Iris pigment epithelial cell (primary cell): ENCODE data around the gene PMEPA1.
A peak's percentile ranks its signal among the peaks of the same experiment; 100 is the strongest.

Source experiments
- DNase-seq: peaks from one replicate; pipeline ENCODE4 v3.0.0-alpha.2; 2011; ENCODE audit warnings: low read depth

The PMEPA1 gene

GRCh38 chr20:57709823-57710799 lies at the start of gene PMEPA1:
PMEPA1 (minus strand) TSS chr20:57710015; CDS start chr20:57709582, 433 bp downstream.
- DNase-seq = peak; percentile 96

DNA sequence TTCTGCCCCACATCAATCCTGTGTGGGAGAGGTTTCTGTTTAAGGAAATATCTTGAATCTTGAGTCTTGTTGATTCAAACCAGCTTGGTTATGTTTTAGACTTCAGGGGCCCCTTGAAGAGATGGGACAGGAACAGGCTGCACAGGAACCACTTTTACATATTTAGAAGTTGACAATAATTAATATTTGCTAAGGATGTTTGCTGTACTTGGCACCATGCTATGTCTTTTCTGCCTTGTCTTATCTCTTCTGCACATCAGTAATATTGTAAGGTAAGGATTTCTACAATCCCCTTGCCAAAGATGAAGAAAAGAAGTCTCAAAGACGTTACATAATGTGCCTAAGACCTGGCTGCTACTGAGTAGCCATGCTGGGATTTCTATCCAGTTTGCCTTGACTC lies 48.0 kb upstream of the PMEPA1 start:
- DNase-seq = no peak

DNA sequence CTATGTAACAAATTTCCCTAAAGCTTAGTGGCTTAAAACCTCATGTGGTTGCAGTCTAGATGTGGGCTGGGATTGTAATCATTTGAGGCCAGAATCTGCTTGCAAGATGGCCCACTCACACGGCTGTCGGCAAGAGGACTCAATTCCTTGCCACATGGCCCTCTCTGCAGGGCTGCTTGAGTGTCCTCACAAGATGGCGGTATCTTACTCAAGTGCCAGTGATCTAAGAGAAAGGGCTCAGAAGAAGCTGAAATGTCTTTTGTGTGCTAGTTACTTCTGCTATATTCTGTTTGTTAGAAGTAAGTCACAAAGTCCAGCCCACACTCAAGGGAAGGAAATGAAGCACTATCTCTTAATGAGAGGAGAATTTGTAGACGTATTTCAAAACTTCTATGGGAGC lies 47.1 kb upstream of the PMEPA1 start:
- no peak for DNase-seq

- no peak for DNase-seq
These were observed 46.4 kb upstream of the PMEPA1 start for GRCh38 chr20:57756213-57756612.

DNA sequence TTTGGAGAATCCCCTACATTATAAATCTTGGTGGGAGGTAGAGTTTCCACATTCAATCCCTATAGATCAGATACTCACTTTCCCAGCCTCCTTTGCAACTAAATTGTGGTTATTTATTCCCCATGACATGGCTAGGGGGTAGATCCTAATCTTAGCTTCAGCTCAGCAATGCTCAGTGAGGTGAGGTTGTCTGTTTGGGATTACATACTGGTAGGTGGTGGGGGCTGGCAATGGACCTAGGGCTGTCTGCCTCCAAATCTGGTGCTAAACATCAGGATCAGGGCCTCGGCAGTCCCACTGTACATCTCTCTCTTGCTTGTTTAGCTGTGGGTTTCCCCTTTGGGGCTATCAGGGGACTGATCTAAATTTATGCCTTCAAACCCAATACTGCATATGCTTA lies 45.8 kb upstream of the PMEPA1 start:
- no peak for DNase-seq

DNA sequence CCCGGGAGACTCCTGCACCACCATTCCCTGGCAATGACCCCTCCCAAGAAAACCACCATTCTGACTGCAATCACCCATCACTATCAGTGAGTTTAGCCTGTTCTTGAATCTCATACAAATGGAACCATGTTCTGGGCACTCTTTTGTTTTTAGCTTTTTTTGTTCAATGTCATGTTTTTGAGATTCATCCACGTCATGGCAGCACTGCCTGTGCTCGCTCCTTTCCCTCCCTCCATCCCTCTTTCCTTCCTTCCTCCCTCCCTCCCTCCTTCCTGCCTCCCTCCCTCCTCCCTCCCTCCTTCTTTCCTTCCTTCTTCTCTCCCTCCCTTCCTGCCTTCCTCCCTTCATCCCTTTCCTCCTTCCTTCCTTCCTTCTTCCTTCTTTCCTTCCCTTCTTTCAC lies 44.4 kb upstream of the PMEPA1 start:
- DNase-seq = no peak

- DNase-seq = no peak
These were observed 43.7 kb upstream of the PMEPA1 start for GRCh38 chr20:57753332-57754164.

- DNase-seq = no peak
These were observed 41.6 kb upstream of the PMEPA1 start for GRCh38 chr20:57751411-57751810.

GRCh38 chr20:57749869-57750268 lies 40.1 kb upstream of the PMEPA1 start:
- no peak for DNase-seq

DNA sequence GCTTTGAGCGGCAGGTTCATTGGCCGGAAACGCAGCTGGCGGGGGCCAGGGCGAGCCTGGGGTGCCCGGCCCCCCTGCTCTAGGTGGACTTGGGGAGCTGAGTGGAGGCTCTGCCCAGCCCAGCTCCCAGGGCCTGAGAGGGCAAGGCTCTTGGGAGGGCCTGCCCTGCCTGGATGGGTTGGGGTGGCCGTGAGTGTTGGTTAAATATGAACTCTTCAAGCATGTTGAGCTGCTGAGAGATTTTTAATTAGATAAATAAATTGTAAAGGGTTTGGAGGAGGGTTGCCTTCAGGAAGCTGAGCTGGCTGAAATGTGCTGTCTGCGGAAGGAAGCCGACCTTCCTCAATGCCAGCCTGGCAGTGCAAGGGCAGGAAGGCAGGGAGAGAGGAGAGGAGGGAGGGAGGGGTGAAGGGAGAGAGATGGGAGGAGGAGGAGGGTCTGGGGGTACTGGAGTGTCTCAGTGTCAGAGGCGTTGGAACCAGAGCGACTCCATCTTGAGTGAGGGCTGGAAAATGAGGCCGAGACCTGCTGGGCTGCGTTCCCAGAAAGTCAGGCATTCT lies 39.4 kb upstream of the PMEPA1 start:
- DNase-seq = no peak

DNA sequence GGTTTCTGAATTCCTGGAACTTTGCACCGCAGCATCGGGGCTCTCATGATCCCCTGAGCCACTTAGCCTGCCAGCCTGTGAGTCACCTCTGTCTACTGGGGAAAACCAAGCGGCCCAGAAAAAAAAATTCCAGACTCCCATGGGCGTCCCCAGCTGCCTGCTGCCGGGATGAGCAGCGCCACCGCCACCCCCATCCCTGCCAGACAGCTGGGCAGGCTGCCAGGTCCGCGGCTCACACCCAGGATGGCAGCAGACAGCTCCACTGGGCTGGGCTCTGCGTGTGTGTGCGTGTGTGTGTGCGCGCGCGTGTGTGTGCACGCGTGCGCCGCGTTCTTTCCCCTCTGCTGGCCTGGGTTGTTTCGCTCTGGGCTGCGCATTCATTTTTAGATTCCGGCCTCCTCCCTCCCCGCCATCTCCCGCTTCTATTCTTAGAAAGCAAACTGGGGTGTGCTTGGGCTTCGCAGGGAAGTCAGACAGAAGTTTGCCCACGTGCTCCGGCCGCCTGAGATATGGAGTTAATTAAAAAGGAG lies 38.9 kb upstream of the PMEPA1 start:
- DNase-seq = peak; percentile 51

- DNase-seq = no peak
These were observed 38.2 kb upstream of the PMEPA1 start for GRCh38 chr20:57747861-57748481.

DNA sequence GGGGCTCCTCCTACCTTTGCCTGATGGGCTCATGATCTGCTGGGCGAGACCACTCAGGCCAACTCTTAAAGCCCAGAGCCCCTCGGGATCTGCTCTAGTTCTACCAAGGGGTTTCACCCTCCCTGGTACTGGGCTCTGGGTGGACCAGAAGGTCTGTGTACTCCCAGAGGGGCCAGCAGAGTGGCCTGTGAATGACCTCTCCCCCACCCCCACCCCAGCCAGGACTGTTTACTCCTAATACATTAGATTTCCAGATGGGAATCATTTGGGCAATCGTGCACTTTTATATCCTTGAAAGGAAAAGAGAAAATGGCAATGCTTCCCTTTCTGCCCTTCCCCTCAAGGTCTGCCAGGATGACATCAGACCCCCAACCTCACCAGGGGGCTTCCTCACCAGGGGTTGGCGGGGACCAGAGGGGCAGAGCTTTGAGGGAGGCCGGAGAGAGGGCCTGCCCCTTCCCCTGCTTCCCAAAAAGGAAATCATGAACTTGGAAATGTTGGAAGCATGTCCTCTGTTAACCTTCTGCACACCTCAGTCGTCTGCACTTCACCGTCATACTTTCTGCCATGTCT lies 37.1 kb upstream of the PMEPA1 start:
- no peak for DNase-seq

DNA sequence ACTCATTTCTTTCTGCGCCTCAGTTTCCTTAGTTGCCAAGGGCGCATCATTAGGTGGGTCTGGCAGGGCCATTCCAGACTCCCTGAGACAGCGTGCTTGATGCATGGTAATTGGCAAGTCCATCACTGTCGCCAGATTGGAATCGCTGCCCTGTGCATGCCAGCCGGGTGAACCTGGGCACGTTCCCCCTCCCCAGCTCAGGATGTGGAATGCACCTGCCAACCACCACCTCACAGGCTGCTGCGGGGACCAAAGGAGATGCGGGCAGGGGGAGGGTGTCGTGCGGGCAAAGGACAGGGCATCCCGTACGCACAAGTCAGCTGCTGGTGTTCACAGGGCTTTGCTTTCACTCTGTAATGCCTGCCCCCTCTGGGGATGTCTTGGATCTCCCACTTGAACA lies 36.4 kb upstream of the PMEPA1 start:
- no peak for DNase-seq

- no peak for DNase-seq
These were observed 34.4 kb upstream of the PMEPA1 start for GRCh38 chr20:57744206-57744605.

DNA sequence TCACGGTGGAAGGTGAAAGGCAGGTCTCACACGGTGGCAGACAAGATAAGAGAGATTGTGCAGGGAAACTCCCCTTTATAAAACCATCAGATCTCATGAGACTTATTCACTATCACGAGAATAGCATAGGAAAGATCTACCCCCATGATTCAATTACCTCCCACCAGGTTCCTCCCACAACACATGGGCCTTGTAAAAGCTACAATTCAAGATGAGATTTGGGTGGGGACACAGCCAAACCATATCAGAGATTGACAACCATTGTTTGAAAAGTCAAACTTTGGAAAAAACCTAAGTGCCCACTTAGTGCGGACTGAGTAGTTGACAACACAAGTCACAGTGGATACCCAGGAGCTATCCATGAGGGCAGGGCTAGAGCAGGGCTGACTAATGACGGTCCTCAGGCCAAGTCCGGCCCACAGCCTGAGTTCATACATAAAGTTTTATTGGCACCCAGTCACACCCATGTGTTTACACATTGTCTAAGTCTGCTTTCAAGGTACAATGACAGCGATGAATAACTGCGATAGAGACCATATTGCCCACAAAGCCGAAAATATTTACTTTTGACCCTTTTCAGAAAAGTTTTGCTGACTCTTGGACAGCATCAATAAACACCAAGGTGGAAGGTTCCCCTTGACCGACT lies 33.8 kb upstream of the PMEPA1 start:
- DNase-seq = no peak

- no peak for DNase-seq
These were observed 32.8 kb upstream of the PMEPA1 start for GRCh38 chr20:57742507-57743181.

DNA sequence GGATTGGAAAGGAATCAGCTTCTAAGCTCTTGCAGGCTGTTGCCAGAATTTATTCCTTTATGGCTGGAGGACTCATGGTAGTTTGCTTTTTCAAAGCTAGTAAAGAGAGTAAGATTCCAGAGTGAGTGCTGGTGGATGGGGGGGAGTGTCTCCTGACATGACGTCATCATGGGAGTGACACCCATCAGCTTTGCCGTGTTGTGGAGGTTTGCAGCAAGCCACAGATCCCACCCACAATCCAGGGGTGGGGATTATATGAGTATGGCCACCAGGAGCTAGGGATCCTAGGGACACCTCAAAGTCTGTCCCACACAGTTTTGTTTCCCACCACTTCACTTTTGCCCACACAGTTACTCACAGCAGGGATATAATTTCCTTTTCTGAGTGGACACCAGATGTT lies 28.7 kb upstream of the PMEPA1 start:
- no peak for DNase-seq

DNA sequence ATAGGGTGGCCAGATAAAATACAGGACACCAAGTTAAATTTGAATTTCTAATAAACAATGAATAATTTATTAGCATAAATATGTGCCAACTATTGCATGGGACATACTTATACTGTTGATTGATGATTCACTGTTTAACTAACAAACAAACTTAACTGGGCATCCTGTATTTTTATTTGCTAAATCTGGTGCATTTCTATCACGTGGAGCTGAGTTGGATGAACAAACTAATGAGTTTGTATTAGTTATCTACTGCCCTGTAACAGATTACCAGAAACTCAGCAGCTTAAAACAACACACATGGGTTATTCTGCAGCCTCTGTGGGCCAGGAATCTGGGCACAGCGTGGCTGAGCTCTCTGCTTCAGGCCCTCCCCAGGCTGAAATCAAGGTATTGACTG lies 28.2 kb upstream of the PMEPA1 start:
- no peak for DNase-seq

DNA sequence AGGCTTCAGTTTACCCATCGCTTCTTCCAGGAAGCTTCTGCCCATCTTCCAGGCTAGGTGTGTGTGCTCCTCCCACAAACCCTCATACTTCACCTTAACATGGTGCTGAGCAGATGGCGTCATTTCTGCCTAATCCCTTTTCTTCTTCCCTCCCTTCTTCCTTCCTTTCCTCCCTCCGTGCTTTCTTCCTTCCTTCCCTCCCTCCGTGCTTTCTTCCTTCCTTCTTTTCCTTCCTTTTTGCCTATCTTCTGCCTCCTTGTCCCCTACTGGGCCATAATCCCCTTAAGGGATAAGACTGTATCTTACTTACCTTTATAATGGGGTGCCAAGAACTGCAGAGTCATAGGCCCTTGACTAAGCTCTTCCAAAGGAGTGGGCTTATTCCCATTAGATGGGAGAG lies 27.5 kb upstream of the PMEPA1 start:
- no peak for DNase-seq
